Colonic mucosa (tissue), 4 donors: ENCODE results near the gene EPHB6. TPM values are rescaled to one million over a fixed set of nuclear protein-coding genes. Genes with fewer than 3 reads are reported as not detected.

ENCODE experiments used
- DNase-seq: peaks from one replicate; pipeline ENCODE4 v3.0.0-alpha.2; 2020
- H3K27ac ChIP-seq: fragments of 200-600 bp; one replicate; pipeline ENCODE4 v1.8.0; 2021
- H3K27me3 ChIP-seq: fragments of 200-600 bp; one replicate; pipeline ENCODE4 v1.8.0; 2021
- H3K36me3 ChIP-seq: fragments of 200-600 bp; one replicate; pipeline ENCODE4 v1.8.0; 2021
- H3K4me1 ChIP-seq: fragments of 200-600 bp; one replicate; pipeline ENCODE4 v1.8.0; 2021; ENCODE audit warnings: mild to moderate bottlenecking
- H3K4me3 ChIP-seq: fragments of 200-600 bp; one replicate; pipeline ENCODE4 v1.8.0; 2021
- H3K9ac ChIP-seq, 2 donors: one replicate each; pipeline ENCODE4 v1.7.0; 2013; ENCODE audit warnings: control low read depth in 2 of 2, low read depth in 2 of 2, low read length in 2 of 2
- H3K9me3 ChIP-seq: fragments of 200-600 bp; one replicate; pipeline ENCODE4 v1.8.0; 2021
- intact Hi-C: fragments of 100-400 bp; cut with DNase I; formaldehyde crosslinking; loops from one replicate; pipeline ENCODE4 v1.14.1; 2022
- total RNA-seq, 2 donors: library from RNA; stranded (reverse); fragmentation: NEBNext Ultra II Directional in 1 of 2; extraction: Animal tissue kit (Norgen Biotek cat#: 25700) in 1 of 2; gene quantifications; one replicate each; pipeline ENCODE4 v1.2.1, GENCODE V29; 2021
- TF ChIP-seq, protein P1 (sequence below): fragments of 200-600 bp; IDR thresholded peaks from one replicate; pipeline ENCODE4 v1.8.0; 2022; ENCODE audit warnings: antibody characterized with exemption, mild to moderate bottlenecking
- donor health status: healthy.
- donor health status: DM: no; HTN: no; CAD: no.
- donor health status: DM: no; HTN: no; CAD: no.

Gene EPHB6
- total RNA-seq, 2 donors from 2014 or later: 1.5 to 2.3 TPM

DNA sequence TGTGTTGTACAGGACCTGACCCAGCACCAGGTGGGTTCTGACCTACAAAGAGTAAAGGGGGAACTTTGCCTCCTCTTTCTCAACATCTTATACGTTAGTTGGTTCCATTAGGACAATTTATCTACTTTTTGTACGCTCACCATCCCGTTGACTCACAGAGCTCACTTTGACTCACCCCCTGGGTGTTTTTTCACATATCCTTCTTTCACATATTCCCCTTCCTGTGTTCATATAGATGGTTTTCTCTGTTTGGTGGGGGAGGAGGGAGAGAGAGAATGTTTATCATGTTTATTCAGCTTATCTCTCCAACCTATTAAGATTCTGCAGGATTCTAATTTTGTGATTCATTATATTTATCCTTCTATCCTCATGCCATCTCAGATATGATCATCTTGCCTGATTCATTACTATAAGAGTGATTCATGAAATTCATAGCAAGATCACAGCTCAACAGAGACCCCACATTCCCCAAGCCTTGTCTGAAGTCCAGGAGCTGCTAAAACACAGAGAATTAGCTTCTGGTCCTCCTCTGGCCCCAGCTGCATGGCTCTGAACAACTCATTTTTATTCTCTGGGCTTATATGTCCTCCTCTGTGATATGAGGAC, 46.9 kb upstream of the EPHB6 start:
- Histone ChIP-seq H3K27me3 (no peaks in the 10 kb centered on the region), H3K4me3 (no peak overlapping the region), H3K27ac (peak overlapping the region; percentile 63), H3K9ac (no peak overlapping the region), H3K36me3 (no peaks in the 10 kb centered on the region), H3K4me1 (no peaks in the 10 kb centered on the region), H3K9me3 (no peaks in the 10 kb centered on the region)
- no peak for DNase-seq
- intact Hi-C loops: no loop called here
- TF ChIP-seq, protein P1, sequence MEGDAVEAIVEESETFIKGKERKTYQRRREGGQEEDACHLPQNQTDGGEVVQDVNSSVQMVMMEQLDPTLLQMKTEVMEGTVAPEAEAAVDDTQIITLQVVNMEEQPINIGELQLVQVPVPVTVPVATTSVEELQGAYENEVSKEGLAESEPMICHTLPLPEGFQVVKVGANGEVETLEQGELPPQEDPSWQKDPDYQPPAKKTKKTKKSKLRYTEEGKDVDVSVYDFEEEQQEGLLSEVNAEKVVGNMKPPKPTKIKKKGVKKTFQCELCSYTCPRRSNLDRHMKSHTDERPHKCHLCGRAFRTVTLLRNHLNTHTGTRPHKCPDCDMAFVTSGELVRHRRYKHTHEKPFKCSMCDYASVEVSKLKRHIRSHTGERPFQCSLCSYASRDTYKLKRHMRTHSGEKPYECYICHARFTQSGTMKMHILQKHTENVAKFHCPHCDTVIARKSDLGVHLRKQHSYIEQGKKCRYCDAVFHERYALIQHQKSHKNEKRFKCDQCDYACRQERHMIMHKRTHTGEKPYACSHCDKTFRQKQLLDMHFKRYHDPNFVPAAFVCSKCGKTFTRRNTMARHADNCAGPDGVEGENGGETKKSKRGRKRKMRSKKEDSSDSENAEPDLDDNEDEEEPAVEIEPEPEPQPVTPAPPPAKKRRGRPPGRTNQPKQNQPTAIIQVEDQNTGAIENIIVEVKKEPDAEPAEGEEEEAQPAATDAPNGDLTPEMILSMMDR: no peak

DNA sequence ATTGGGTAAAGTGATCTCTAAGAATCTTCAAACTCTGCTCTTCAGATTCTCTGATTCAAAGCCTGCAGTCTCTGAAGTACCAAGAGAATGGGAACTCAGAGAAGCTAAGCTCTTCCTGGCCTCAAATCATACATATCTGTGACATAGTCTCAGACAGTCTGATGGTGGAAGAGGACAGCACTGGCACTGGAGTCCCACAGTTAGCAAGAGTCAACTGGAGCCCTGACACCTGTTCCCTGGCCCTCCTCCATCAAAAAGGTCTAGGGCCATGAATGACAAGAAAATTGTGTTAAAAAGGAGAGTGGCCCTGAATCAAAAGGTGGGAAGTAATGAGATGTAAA, 46.4 kb upstream of the EPHB6 start:
- H3K36me3 ChIP-seq: no peaks in the 10 kb centered on the region
- no peaks in the 10 kb centered on the region for H3K9me3 ChIP-seq
- H3K9ac ChIP-seq: no peak overlapping the region
- no peak overlapping the region for H3K4me3 ChIP-seq
- TF ChIP-seq, protein P1: no peak
- intact Hi-C loops: no loop called here
- DNase-seq: no peak
- peak overlapping the region; percentile 63 for H3K27ac ChIP-seq
- H3K4me1 ChIP-seq: no peaks in the 10 kb centered on the region
- no peaks in the 10 kb centered on the region for H3K27me3 ChIP-seq

DNA sequence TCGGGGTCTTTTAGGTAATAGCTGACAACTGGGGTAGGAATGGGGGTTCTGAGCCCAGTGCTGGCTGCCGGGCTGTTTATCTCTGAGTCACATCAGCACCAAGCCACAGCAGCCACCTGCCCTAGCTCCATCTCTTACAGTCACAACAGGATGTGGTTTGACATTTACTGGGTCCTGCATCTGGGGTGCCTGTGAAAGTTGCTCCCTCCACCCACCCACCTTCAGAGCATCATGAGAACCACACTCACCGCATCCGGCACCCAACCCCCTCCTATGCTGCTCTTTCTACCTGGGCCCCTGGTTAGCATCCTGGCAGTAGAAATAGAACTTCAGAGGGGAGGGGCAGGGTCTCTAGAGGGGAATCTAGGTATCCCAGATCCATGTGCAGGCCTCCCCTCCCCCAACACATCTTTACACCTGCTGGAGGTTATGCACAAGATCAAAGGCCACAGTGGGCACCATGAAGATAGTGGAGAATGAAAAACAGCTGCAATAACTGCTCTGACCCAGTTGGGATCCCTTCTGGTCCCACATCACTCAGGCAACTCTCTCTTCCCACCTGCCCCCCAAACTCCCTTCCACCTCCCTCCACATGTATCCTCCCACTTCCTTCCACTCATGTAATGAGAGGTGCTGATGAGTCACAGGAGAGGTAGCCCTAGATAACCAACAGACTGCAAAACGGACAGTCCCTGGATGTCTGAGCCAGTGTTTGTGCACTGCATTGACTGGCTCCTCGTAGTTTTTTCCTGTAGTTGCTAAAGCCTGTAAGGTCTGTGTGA, 45.9 kb upstream of the EPHB6 start:
- TF ChIP-seq, protein P1: no peak
- Histone ChIP-seq H3K9ac (peak overlapping the region in 1 of 2 donors; percentile 18), H3K36me3 (no peaks in the 10 kb centered on the region), H3K4me1 (no peaks in the 10 kb centered on the region), H3K27me3 (no peaks in the 10 kb centered on the region), H3K4me3 (no peak overlapping the region), H3K27ac (peak overlapping the region; percentile 63), H3K9me3 (no peaks in the 10 kb centered on the region)
- intact Hi-C loops: no loop called here
- peak; percentile 53 for DNase-seq

DNA sequence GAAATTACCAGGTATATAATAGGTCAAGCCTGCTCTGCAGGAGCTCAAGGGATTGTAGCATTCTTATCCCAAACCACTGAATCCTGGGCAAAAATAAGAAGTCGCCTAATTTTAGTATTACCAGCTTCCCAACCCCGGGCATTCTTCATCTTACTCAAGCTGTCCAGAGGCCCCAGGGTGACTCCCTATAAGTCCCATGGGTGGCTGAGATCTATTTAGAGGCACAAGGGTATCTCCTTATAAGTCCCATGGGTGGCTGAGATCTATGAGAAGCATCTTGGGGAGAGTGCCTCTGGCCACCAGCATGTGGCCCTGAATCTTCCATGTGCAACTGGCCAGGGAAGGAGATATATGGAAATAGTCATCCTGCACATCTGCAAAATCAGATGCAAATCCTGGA, 45.2 kb upstream of the EPHB6 start:
- Histone ChIP-seq H3K4me3 (no peak overlapping the region), H3K4me1 (no peaks in the 10 kb centered on the region), H3K9me3 (no peaks in the 10 kb centered on the region), H3K27ac (peak overlapping the region; percentile 4), H3K27me3 (no peaks in the 10 kb centered on the region), H3K36me3 (no peaks in the 10 kb centered on the region), H3K9ac (no peak overlapping the region)
- TF ChIP-seq, protein P1: no peak
- intact Hi-C loops: no loop called here
- DNase-seq: no peak

DNA sequence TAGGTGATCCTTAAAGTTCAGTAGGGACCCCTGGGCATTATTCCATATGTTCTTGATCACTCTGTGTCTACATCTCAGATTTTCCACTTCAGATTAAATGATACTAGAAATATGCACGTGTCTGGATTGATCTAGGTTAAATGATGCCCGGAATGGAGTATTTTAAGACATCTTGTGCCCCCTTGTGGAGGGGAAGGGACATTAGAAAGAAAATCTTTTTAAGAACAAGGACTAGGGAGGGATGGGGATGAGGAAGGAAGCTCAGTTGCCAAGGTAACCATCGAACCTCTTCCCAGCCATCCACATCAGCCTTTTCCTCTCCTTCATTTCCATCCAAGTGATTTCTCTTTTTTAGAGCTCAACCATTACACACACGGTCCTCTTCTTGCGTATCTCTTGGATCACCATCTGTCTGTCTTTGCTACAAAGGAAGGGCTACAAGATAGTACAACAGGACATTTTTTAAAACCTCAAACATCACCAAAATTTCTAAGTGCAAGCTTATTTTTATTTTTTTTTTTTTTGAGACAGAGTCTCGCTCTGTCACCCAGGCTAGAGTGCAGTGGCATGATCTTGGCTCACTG, 43.6 kb upstream of the EPHB6 start:
- intact Hi-C loops: no loop called here
- no peak for DNase-seq
- no peaks in the 10 kb centered on the region for H3K27me3 ChIP-seq
- H3K4me1 ChIP-seq: no peaks in the 10 kb centered on the region
- H3K27ac ChIP-seq: no peak overlapping the region
- H3K9ac ChIP-seq: no peak overlapping the region
- no peaks in the 10 kb centered on the region for H3K9me3 ChIP-seq
- TF ChIP-seq, protein P1: peak; percentile 50
- H3K36me3 ChIP-seq: no peaks in the 10 kb centered on the region
- no peak overlapping the region for H3K4me3 ChIP-seq
